ENCODE results near the gene ELFN2.

The ELFN2 gene

DNA sequence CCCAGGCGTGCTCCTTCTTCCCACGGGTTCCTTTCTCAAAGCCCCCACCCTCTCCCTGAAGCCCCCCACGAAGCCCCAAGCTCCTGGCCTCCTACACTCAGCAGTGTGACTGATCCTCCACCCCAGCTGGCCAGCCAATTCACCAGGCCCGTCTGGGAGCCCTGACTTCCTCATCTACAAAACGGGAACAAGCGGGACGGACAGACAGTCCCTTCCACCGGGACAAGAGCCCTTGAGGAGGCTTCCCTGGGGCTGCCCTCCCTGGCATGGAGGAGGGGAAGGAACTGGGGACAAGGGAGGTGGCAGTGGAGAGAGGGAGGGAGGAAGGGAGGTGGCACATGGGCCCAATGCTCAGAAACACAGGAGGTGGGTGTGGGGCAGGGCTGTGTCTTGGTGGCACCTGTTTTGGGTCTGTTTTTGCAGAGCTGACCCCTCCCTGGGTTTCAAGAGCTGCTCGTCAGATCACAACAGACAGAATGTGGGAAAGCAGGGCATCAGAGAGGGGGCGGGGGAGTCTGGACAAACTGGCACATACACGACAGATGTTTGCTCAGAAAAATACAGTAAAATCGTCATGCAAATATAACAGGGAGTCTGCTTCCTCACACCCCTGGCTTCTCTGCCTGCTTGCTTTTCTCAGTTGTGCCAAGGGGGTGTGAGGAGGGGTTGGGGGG lies 56.8 kb downstream of the ELFN2 start:
- H3K4me3 ChIP-seq (ENCODE audit: low read depth, low read length), result no peak overlapping the region

DNA sequence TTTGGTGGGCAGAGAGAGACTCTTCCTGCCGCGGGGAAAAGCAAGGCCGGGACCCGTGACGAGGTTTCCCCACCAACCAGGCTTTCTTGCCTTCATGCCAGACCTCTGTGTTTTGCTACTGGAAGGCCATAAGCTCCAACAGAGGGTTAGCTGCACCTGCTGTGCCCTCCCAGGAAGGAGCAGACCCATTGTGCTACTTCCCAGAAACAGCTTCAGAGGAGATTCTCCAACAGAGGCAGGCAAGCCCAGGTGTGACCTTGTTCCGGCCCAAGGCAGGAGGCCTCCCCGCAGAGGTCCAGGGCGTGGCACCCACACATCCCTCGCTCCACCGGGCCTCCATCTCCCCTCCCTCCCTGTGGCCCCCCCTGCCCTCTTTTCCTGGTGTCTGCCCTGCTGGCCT lies 57.8 kb downstream of the ELFN2 start:
- no peak for DNase-seq (ENCODE audit: low read depth)
- no peak overlapping the region for H3K4me3 ChIP-seq (ENCODE audit: low read depth, low read length)

More for the DNA sequence above, 56.8 kb downstream of the ELFN2 start:
- DNase-seq (ENCODE audit: low read depth), result no peak

DNA sequence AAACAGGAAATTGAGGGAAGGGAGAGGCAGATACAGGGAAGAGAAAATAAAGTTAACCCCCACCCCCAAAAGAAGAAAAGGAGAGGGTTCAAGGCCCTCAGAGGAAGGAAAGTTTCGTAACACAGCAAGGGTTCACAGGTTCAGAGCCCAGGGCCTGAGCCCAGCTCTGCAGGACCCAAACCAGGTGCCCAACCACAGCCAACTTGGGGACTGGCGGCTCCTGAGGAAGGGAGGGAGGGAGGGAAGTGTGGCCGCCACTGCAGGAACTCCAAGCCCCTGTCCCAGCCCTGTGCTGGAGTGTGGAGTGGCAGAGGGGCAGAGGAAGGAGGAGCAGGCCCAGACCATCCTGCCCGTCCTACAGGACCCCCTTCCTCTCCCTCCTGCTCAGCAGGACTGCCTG lies 59.2 kb downstream of the ELFN2 start:
- H3K4me3 ChIP-seq (ENCODE audit: low read depth, low read length), result no peak overlapping the region
- DNase-seq (ENCODE audit: low read depth), result no peak

DNA sequence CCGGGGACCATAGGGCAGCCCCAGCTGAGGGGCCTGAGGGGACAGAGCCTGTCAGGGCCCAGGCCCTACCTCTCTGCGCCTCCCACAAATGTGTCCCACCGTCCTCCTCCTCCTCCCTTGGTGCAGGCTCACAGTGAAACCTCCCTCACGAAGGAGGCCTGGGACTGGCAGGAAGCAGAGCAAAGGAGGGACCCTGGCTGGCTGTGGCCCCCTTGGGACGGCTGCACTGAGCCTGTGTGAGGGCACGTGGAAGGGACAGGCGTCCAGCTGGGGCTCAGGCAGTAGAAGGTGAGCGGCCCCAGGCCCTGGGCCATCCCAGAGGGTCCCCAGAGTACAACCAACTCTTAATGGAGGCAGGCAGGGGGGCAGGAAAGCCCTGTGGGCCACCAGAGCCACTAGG lies 60.7 kb downstream of the ELFN2 start:
- no peak overlapping the region for H3K4me3 ChIP-seq (ENCODE audit: low read depth, low read length)
- DNase-seq (ENCODE audit: low read depth), result no peak

DNA sequence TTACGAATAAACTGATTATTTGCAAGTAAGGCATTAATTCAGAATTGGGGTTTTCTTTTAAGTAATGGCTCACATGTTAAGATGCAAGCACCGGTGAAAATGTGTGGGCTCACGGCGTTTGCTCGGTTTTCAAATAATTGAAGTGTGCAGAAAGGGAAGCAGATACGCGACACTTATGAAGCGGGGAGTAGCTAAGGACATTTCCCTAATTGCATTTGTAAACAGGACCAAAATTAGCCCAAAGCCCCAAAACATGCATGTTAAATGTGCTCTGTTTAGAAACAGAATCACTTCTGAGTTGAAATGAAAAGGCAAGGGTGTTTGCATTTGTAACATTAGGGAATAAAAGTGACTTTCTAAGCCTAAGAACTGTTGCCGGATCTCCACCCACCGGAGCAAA lies 61.3 kb downstream of the ELFN2 start:
- DNase-seq (ENCODE audit: low read depth), result no peak
- no peak overlapping the region for H3K4me3 ChIP-seq (ENCODE audit: low read depth, low read length)

DNA sequence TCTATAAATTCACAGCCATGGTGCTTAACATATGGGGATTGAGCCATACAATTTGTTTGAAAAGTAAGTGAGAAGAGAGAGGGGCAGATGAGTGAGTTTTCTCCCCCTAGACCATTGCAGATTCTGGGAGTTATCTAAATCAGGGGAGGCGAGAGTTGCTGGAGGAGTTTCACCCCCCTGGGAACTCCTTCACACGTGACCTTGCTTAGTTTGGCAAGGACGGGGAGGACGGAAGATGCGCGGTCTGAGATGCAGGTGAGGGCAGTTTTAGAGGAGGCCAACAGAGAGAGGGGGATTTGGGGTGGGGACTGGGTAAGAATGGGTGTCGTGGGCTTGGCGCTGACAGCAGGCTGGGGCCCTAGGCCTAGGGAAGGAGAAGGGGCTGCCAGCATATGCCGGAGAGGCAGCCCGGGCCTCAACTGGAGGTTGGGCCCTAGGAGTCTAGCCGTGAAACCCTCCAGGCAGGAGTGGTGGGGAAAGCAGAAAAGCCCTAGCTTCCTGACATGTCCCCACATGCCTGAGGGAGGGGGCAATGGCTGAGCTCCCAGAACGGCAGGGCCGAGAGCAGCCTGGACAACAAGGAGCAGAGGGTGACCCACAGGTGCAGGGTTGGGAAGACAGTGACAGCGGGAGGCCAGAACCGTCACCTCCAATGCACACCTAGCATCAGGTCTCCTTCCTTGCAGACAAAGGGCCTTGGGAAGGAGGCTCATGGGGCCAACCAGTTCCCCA lies 63.9 kb downstream of the ELFN2 start:
- H3K4me3 ChIP-seq (ENCODE audit: low read depth, low read length), result no peak overlapping the region
- no peak for DNase-seq (ENCODE audit: low read depth)

DNA sequence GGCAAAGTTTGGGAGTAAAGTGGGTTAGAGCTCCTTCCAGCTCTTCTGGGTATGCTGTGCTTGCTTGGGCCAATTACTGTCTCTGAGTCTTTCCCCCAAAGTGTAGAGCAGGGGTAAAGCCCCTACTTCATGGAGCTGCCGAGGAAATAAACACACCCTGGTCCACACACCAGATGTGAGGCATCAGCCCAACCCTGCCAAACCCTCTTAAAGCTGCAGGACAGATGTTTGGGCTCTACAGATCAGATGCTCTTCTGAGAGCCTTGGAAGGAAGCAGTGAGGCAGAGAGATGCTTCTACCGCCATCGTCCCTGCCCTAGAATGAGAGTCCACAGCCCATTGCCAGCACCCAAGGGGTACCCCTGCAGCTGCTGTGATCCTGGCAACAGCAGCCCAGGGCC lies 64.7 kb downstream of the ELFN2 start:
- no peak overlapping the region for H3K4me3 ChIP-seq (ENCODE audit: low read depth, low read length)
- no peak for DNase-seq (ENCODE audit: low read depth)

DNA sequence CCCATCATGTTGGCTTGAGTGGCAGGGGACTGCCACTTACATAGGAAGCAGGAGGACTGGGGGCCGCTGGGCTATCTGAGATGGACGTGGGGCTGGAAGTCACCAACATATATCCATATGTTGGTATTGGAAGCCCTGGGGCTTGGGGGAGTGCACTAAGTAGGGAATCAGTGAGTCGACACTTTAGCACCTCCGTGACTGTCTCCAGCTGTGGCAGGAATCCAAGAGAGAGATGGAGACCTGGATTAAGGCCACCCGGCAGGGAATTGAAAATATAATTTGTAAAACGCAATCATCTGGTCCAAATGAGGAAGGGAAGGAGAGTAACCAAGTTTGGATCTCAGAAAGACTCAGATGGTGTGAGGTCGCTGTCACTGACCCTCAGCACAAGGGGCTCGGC lies 68.4 kb downstream of the ELFN2 start:
- DNase-seq (ENCODE audit: low read depth), result no peak

DNA sequence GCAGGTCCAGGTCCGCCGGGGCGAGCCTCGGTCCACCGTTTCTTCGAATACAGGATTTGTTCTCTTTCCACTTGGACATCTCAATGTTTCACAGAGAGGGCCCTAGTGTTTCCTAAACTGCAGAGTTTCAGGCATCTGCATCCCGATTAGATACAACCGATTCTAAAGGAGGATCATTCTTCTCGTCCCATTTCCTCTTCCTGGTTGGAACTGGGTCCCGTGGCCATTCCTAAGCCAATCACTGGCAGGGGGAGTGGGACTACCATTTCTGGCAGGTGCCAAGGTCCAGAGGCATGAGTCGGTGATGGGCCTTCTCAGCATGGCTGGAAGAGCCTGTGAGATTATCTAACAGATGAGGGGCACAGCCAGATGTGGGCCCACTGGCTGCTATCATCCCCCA lies 68.9 kb downstream of the ELFN2 start:
- H3K4me3 ChIP-seq (ENCODE audit: low read depth, low read length), result no peak overlapping the region
- no peak for DNase-seq (ENCODE audit: low read depth)

More for the DNA sequence above, 68.4 kb downstream of the ELFN2 start:
- no peak overlapping the region for H3K4me3 ChIP-seq (ENCODE audit: low read depth, low read length)

DNA sequence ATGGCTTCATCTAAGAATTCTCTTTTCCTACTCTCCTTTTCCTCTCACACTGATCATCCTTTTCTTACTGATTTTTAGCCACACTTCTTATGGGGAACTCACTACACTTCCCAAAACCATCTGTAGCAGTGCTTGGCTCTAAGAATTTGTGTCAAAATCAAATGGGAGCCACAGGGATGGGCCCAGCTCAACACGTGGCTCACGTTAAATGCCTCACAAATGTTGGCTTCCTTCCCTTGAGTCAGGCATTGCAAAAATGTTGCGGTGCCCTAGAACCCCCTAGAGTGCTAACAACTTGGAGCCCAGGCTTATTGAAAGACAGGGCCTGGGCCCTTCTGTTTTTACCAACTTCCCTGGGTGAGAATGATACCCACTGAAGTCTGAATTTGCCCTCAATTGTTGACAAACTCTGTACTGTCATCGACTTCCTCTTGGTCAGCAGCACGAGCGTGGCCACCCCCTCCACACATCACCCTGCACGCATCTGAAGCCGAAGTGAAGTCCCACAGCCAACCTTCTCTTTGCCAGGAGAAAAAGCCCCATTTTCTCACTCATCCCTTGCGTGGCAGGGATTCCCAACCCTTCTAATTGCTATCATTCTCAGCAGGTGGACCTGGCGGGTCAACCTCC lies 69.7 kb downstream of the ELFN2 start:
- DNase-seq (ENCODE audit: low read depth), result no peak
- H3K4me3 ChIP-seq (ENCODE audit: low read depth, low read length), result no peak overlapping the region

DNA sequence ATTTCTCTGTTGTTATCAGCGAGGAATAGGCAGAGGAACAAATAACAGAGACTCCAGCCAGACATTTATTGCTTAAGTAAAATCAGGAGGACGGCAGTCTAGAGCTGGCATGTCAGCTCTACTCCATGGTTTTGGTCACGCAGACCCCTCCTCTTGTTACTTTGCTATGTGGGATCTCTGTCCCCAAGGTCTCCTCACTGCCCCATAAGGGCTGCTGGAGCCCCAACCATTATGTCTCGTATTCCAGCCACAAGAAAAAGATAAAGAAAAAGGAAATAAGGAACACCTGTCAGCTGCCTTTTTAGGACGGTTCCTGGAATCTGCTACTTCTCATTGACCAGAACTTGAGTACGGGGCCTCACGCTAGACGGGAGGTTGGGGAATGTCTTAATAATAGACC lies 70.4 kb downstream of the ELFN2 start:
- DNase-seq (ENCODE audit: low read depth), result no peak
- H3K4me3 ChIP-seq (ENCODE audit: low read depth, low read length), result no peak overlapping the region

DNA sequence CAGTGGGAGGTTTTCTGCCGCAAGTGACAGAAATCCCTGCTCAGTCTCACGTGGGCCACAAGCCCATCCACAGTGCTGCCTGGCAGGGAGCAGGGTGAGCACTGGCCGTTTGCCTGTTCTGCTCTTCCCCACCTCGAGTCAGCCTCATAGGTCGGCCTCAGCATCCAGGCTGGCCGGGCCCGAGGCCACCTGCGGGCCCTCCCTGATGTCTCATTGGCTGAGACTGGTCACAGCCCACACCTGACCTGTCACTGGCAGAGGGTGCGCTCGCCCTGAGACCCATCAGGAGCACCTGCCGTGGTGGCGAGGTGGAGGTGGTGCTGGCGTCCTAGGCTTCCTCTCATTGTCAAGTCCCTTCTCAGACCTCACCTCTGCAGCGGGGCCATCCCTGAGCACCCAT lies 72.1 kb downstream of the ELFN2 start:
- no peak for DNase-seq (ENCODE audit: low read depth)
- H3K4me3 ChIP-seq (ENCODE audit: low read depth, low read length), result no peak overlapping the region

DNA sequence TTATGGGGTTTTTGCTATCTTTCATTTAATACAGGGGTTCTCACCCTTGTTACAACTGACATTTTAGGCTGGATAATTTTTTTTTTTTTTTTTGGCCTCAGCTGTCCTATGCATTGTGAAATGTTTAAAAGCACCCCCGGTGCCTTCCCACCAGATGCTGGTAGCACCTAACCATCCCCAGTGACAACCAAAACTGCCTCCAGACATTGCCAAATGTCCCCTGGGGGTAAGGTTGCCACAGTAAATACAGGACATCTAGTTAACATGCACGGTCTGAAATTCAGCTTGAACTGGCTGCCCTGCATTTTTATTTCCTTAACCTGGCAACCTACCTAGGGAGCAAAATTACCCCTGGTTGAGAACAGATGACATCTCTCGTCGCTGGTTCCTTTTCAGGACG lies 72.6 kb downstream of the ELFN2 start:
- no peak for DNase-seq (ENCODE audit: low read depth)
- H3K4me3 ChIP-seq (ENCODE audit: low read depth, low read length), result no peak overlapping the region

DNA sequence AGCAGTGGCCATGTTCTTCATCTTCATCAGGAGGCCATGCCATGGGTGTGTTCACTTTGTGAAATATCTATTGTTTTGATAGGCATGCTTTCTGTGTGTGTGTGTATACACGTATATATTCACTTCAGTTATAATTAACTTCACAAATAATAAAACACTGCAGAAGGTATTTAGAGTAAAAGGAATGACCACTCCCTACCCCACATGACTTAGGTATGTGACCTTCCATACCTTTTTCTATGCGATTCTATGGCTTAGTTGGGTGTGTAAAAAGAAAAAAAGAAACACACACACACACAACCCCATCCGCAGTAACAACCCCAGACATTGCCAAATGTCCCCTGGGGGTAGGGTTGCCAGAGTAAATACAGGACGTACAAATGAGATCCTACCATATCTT lies 73.0 kb downstream of the ELFN2 start:
- no peak overlapping the region for H3K4me3 ChIP-seq (ENCODE audit: low read depth, low read length)
- DNase-seq (ENCODE audit: low read depth), result no peak

DNA sequence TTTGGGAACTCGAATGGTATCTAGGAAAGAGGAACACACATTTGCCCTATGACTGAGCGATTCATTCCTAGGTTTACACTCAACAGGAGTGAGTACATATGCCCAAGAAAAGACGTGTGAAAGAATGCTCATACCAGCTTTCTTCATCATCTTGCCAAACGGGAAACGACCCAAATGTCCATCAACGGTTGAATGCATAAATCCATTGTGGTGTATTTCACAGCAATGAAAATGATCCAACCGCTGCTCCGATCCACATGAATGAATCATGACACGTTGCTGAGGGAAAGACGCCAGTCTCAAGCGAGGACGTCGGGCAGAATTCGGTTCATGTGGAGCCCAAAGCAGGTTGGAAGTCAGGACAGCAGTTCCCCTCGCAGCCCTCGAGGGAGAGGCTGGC lies 73.4 kb downstream of the ELFN2 start:
- no peak for DNase-seq (ENCODE audit: low read depth)
- H3K4me3 ChIP-seq (ENCODE audit: low read depth, low read length), result no peak overlapping the region

DNA sequence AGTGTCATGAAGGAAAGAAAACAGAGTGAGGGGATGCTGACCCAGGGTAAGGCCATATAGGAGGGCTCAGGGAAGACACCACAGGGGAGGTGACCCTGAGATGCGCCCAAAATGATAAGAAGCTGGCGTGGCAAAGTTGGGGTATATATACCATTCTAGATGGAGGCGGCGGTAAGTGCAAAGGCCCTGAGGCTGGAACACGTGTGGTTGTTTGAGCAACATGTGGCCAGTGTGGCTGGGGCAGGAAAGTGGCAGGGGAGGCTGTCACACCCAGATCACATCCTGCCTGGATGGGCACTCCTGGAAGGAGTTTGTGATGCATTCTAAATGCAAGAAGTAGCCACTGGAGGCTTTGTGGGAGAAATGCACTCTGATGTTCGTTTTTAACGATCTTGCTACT lies 74.8 kb downstream of the ELFN2 start:
- H3K4me3 ChIP-seq (ENCODE audit: low read depth, low read length), result no peak overlapping the region
- no peak for DNase-seq (ENCODE audit: low read depth)

DNA sequence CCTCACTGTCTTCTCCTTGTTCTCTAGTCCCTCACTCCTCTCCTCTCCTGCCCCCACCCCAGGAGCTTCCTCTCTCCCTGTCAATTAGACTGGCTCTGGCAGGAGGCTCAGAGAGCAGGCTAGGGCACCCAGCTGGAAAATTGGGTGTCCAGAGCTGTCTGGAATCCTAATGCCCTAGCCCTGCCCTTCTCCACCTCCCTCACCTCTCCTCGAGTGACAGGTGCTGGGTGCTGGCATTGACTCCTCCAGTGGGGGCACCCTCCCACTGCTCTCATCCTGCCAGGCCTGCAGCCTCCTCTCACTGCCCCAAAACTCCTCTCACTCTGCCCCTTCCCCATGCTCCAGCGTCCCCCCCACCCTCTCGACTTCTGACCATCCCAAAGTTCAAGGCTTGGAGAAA lies 76.0 kb downstream of the ELFN2 start:
- no peak for DNase-seq (ENCODE audit: low read depth)
- no peak overlapping the region for H3K4me3 ChIP-seq (ENCODE audit: low read depth, low read length)

DNA sequence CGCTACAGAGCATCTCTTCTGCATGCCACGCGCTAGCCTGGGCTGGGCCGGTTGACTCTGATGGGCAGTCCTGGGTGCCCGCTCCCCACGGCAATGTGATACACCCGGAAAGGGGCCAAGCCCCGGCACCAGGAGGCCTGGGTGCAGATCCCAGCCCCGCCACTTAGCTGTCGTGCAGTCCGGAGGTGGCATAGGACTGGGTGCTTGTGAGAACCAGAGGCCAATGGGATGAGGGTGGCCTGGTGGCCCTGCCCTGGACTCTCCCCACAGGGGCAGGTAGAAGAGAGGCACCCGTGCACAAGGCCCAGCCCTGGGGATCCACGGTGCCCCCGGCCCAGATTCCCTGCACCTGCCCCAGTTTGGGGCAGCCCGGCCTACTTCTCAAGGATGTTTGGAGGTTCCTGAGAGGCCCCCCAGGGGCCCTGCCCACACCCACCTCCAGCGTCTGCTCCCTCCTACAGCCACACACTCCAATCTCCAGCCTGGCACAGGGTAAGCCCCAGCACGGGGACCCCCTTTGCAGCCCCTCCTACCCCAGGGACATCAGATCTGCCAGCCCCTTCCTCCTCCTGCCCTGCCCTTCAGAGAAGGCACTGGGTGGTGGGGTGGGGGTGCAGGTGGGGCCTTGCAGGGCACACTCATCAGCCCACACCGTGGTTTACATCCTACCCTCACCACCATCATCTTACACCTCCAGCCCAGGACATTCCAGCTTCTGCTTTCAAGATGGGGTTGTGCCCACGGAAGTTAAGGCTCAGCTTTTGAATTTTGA lies 78.0 kb downstream of the ELFN2 start:
- DNase-seq (ENCODE audit: low read depth), result no peak
- H3K4me3 ChIP-seq (ENCODE audit: low read depth, low read length), result no peak overlapping the region

DNA sequence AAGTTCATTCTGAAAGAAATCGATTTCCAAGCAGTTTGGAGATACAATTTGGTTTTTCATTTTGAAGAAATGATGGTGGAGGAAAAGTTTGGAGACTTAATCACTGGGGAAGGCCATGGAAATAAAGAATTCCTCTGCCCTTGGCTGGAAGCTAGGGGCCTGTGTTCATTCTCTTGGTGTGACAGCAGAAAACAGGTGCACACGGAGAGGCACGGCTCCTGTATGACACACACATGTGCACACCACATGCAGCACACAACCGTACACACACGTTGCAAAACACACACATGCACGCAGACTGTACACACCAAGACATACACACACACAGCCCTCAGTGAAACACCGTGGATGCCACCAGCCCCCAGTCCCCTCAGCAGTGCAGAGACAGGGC lies 80.8 kb downstream of the ELFN2 start:
- no peak for DNase-seq (ENCODE audit: low read depth)
- no peak overlapping the region for H3K4me3 ChIP-seq (ENCODE audit: low read depth, low read length)

DNA sequence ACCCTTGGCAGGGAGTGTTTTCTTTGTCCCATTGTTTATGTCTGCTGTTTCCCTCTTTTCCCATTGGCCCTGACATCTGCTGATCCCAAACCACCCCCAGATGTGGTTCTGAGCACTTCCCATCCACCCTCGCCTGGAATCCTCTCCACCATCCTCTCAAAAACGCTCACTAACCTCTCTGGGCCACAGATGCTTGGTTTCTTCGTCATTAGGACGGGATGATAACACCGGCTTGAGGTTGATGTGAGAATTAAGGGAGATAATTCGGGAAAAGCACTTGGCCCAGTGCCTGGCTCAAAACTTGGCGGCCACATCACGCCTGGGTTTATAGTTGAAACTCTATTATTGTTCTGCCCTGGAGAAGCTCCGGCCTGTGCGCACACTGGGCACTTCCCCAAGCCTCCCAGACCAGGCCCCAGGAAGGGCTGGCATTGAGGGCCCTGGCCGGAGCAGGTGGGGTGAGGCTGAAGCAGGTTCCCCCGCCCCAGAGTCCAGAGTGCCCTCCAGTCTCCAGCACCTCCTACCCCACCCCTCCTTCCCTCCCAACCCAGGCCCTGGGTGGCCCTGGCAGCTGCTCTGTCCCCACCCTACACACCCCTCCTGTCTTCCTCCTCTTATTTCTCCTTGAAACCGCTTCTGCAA lies 81.3 kb downstream of the ELFN2 start:
- DNase-seq (ENCODE audit: low read depth), result peak; percentile 82
- no peak overlapping the region for H3K4me3 ChIP-seq (ENCODE audit: low read depth, low read length)

Data from skeletal muscle cell (primary cell).